Measurements from ENCODE around the gene ATP2A2. TPM values are rescaled to one million over a fixed set of nuclear protein-coding genes. Genes with fewer than 3 reads are reported as not detected.

The ATP2A2 gene
- total and polyA plus RNA-seq, 2 experiments from 2014 or later, result 47.2 to 225 TPM

DNA sequence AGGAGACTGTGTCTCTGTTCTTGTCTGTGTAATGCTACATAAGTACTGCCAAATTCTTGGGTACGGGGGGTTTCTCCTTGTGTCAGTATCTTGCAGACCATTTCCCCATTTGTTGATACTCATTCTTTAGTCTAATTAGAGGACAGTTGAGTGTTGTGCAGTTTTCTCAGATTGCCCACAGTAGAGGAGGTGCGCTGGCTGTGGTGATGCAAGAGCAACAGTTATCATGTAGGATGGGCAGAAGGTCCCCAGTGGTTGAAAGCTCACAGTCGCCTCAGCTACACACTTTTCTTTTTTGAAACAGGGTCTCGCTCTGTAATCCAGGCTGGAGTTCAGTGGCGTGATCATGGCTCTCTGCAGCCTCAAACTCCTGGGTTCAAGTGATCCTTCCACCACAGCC is 37.8 kb upstream of the ATP2A2 start:
- ATAC-seq, result no peak

More for the DNA sequence above, 37.8 kb upstream of the ATP2A2 start:
- Histone ChIP-seq H2AFZ (no peak overlapping the region), H3F3A (replicated peaks; ENCODE audit: low read depth) (peaks cover 4% of the 10 kb centered on the region; the same call in 1 of the 2 replicates), H3K9me2 (ENCODE audit: insufficient read depth) (0 out of 2 replicates have a peak, but pooled peaks cover 3% of the 10 kb centered on the region), H3K27ac (ENCODE audit: low read depth) (no peak overlapping the region), H3K36me3 (ENCODE audit: insufficient read depth) (no peaks in the 10 kb centered on the region), H3K4me1 (ENCODE audit: insufficient read depth) (peaks cover 5% of the 10 kb centered on the region; the same call in 1 of the 2 replicates), H4K20me1 (replicated peaks; ENCODE audit: insufficient read depth) (no peaks in the 10 kb centered on the region), H3K27me3 (ENCODE audit: insufficient read depth) (no peaks in the 10 kb centered on the region), H3K4me3 (no peak overlapping the region), H3K4me2 (no peak overlapping the region), H3K79me2 (replicated peaks; ENCODE audit: insufficient read depth) (no peaks in the 10 kb centered on the region)
- Mint-ChIP-seq H3K4me3 (no peak overlapping the region), H3K27me3 (ENCODE audit: insufficient read depth, low read depth, poor library complexity) (peaks cover 9% of the 10 kb centered on the region), H3K36me3 (ENCODE audit: low read depth) (no peaks in the 10 kb centered on the region), H3K27ac (no peak overlapping the region), H3K9me3 (no peaks in the 10 kb centered on the region), H3K4me1 (peaks cover 25% of the 10 kb centered on the region)
- TF ChIP-seq STAT1 (IDR thresholded peaks at IDR 0.05; ENCODE audit: unreplicated experiment), result no peak
- TF ChIP-seq ZNF331 (CRISPR knock-in tag; IDR thresholded peaks at IDR 0.05; ENCODE audit: low read depth), result no peak
- TF ChIP-seq POLR2AphosphoS5 (IDR thresholded peaks at IDR 0.05; ENCODE audit: low read depth), result no peak
- no peak for TF ChIP-seq ZNF114 (CRISPR knock-in tag; IDR thresholded peaks at IDR 0.05)
- no peak for TF ChIP-seq NANOG (IDR thresholded peaks at IDR 0.05; ENCODE audit: borderline replicate concordance)
- TF ChIP-seq, protein P1, sequence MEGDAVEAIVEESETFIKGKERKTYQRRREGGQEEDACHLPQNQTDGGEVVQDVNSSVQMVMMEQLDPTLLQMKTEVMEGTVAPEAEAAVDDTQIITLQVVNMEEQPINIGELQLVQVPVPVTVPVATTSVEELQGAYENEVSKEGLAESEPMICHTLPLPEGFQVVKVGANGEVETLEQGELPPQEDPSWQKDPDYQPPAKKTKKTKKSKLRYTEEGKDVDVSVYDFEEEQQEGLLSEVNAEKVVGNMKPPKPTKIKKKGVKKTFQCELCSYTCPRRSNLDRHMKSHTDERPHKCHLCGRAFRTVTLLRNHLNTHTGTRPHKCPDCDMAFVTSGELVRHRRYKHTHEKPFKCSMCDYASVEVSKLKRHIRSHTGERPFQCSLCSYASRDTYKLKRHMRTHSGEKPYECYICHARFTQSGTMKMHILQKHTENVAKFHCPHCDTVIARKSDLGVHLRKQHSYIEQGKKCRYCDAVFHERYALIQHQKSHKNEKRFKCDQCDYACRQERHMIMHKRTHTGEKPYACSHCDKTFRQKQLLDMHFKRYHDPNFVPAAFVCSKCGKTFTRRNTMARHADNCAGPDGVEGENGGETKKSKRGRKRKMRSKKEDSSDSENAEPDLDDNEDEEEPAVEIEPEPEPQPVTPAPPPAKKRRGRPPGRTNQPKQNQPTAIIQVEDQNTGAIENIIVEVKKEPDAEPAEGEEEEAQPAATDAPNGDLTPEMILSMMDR (conservative IDR thresholded peaks at IDR 0.05; ENCODE audit: low read depth in 2 of 2), result no peak
- TF ChIP-seq EZH2phosphoT487 (IDR thresholded peaks at IDR 0.05; ENCODE audit: unreplicated experiment), result no peak
- no peak for TF ChIP-seq CREB1 (CRISPR knock-in tag; IDR thresholded peaks at IDR 0.05; ENCODE audit: low read depth)
- TF ChIP-seq, protein P2, sequence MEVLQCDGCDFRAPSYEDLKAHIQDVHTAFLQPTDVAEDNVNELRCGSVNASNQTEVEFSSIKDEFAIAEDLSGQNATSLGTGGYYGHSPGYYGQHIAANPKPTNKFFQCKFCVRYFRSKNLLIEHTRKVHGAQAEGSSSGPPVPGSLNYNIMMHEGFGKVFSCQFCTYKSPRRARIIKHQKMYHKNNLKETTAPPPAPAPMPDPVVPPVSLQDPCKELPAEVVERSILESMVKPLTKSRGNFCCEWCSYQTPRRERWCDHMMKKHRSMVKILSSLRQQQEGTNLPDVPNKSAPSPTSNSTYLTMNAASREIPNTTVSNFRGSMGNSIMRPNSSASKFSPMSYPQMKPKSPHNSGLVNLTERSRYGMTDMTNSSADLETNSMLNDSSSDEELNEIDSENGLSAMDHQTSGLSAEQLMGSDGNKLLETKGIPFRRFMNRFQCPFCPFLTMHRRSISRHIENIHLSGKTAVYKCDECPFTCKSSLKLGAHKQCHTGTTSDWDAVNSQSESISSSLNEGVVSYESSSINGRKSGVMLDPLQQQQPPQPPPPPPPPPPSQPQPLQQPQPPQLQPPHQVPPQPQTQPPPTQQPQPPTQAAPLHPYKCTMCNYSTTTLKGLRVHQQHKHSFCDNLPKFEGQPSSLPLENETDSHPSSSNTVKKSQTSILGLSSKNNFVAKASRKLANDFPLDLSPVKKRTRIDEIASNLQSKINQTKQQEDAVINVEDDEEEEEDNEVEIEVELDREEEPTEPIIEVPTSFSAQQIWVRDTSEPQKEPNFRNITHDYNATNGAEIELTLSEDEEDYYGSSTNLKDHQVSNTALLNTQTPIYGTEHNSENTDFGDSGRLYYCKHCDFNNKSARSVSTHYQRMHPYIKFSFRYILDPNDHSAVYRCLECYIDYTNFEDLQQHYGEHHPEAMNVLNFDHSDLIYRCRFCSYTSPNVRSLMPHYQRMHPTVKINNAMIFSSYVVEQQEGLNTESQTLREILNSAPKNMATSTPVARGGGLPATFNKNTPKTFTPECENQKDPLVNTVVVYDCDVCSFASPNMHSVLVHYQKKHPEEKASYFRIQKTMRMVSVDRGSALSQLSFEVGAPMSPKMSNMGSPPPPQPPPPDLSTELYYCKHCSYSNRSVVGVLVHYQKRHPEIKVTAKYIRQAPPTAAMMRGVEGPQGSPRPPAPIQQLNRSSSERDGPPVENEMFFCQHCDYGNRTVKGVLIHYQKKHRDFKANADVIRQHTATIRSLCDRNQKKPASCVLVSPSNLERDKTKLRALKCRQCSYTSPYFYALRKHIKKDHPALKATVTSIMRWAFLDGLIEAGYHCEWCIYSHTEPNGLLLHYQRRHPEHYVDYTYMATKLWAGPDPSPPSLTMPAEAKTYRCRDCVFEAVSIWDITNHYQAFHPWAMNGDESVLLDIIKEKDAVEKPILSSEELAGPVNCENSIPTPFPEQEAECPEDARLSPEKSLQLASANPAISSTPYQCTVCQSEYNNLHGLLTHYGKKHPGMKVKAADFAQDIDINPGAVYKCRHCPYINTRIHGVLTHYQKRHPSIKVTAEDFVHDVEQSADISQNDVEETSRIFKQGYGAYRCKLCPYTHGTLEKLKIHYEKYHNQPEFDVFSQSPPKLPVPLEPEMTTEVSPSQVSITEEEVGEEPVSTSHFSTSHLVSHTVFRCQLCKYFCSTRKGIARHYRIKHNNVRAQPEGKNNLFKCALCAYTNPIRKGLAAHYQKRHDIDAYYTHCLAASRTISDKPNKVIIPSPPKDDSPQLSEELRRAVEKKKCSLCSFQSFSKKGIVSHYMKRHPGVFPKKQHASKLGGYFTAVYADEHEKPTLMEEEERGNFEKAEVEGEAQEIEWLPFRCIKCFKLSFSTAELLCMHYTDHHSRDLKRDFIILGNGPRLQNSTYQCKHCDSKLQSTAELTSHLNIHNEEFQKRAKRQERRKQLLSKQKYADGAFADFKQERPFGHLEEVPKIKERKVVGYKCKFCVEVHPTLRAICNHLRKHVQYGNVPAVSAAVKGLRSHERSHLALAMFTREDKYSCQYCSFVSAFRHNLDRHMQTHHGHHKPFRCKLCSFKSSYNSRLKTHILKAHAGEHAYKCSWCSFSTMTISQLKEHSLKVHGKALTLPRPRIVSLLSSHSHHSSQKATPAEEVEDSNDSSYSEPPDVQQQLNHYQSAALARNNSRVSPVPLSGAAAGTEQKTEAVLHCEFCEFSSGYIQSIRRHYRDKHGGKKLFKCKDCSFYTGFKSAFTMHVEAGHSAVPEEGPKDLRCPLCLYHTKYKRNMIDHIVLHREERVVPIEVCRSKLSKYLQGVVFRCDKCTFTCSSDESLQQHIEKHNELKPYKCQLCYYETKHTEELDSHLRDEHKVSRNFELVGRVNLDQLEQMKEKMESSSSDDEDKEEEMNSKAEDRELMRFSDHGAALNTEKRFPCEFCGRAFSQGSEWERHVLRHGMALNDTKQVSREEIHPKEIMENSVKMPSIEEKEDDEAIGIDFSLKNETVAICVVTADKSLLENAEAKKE (CRISPR knock-in tag; IDR thresholded peaks at IDR 0.05), result no peak
- TF ChIP-seq, protein P3, sequence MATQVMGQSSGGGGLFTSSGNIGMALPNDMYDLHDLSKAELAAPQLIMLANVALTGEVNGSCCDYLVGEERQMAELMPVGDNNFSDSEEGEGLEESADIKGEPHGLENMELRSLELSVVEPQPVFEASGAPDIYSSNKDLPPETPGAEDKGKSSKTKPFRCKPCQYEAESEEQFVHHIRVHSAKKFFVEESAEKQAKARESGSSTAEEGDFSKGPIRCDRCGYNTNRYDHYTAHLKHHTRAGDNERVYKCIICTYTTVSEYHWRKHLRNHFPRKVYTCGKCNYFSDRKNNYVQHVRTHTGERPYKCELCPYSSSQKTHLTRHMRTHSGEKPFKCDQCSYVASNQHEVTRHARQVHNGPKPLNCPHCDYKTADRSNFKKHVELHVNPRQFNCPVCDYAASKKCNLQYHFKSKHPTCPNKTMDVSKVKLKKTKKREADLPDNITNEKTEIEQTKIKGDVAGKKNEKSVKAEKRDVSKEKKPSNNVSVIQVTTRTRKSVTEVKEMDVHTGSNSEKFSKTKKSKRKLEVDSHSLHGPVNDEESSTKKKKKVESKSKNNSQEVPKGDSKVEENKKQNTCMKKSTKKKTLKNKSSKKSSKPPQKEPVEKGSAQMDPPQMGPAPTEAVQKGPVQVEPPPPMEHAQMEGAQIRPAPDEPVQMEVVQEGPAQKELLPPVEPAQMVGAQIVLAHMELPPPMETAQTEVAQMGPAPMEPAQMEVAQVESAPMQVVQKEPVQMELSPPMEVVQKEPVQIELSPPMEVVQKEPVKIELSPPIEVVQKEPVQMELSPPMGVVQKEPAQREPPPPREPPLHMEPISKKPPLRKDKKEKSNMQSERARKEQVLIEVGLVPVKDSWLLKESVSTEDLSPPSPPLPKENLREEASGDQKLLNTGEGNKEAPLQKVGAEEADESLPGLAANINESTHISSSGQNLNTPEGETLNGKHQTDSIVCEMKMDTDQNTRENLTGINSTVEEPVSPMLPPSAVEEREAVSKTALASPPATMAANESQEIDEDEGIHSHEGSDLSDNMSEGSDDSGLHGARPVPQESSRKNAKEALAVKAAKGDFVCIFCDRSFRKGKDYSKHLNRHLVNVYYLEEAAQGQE (IDR thresholded peaks at IDR 0.05; ENCODE audit: unreplicated experiment), result no peak
- no peak for TF ChIP-seq EZH2 (IDR thresholded peaks at IDR 0.05; ENCODE audit: low read depth, unreplicated experiment)
- TF ChIP-seq JUNB (IDR thresholded peaks at IDR 0.05; ENCODE audit: unreplicated experiment), result no peak
- TF ChIP-seq ETS1 (IDR thresholded peaks at IDR 0.05), result no peak
- DNase-seq (ENCODE audit: low spot score), result no peak
